NCI-H2196 (cell line): ENCODE data around the gene AP3B1.
"Not testable (repeated sequence)": the region's sequence is repeated elsewhere in the genome, so short reads cannot be mapped to it uniquely, and the experiment has no call there.

Source experiments
- DNase-seq: peaks from one replicate; lab custom pipeline; 2025; ENCODE audit not compliant: unreplicated experiment; lab: John Stamatoyannopoulos, UW

The AP3B1 gene

GRCh38 chr5:78077369-78078068 is 217.0 kb downstream of the AP3B1 start:
- DNase-seq, result no peak

GRCh38 chr5:78076351-78076750 is 218.1 kb downstream of the AP3B1 start:
- DNase-seq, result no peak

- no peak for DNase-seq
Observed at GRCh38 chr5:78075301-78075700, 219.2 kb downstream of the AP3B1 start.

DNA sequence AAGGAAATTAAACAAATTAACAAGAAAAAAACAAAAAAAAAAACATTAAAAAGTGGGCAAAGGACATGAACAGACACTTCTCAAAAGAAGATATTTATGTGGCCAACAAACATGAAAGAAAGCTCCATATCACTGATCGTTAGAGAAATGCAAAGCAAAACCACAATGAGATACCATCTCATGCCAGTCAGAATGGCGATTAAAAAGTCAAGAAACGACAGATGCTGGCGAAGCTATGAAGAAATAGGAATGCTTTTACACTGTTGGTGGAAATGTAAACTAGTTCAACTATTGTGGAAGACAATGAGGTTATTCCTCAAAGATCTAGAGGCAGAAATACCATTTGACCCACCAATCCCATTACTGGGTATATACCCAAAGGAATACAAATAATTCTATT is 223.8 kb downstream of the AP3B1 start:
- not testable (repeated sequence) for DNase-seq

- DNase-seq, result not testable (repeated sequence)
Observed at GRCh38 chr5:78067581-78067980, 226.9 kb downstream of the AP3B1 start.

DNA sequence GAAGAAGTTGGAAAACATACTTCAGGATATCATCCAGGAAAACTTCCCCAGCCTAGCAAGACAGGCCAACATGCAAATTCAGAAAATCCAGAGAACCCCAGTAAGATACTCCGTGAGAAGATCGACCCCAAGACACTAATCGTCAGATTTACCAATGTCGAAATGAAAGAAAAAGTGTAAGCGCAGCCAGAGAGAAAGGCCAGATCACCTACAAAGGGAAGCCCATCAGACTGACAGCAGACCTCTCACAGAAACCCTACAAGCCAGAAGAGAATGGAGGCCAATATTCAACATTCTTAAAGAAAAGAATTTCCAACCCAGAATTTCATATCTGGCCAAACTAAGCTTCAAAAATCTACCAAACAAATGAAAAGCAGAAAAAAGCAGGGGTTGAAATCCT is 227.8 kb downstream of the AP3B1 start:
- DNase-seq, result not testable (repeated sequence)

DNA sequence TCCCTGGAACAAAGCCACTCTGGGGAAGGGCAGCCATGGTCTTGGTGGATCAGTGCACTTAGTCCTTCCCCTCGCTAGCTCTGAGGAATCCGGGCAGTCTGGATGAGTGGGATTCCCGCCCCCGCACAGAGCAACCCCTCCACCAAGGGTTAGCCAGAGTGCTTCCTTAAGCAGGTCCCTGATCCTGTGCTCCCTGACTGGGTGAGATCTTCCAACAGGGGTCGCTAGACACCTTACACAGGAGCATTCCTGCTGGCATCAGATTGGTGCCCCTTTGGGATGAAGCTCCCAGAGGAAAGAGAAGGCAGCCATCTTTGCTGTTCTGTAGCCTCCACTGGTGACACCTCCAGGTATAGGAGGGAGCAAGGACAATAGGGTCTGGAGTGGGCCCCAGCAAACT is 228.8 kb downstream of the AP3B1 start:
- DNase-seq, result no peak

- no peak for DNase-seq
Observed at GRCh38 chr5:78064941-78065472, 229.5 kb downstream of the AP3B1 start.

- no peak for DNase-seq
Observed at GRCh38 chr5:78063495-78063894, 231.0 kb downstream of the AP3B1 start.

DNA sequence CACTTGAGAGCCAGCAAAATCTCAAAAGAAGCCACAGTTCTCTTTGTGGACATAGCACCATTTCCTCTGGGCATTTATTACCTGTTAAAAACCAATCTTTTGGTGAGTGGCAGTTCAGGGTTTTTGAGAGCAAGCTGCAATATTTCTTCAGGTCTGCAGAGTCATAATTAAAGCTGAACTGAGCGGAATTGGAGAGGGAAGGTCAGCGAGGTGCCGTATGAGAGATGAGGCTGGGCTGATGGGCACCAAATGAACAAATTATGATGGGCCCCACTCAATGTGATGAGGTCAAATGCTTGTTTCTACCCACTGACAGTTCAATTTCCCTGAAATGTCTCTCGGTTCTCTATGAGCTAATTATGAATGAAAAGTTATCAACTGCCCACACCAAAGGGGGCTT is 231.9 kb downstream of the AP3B1 start:
- DNase-seq, result no peak

DNA sequence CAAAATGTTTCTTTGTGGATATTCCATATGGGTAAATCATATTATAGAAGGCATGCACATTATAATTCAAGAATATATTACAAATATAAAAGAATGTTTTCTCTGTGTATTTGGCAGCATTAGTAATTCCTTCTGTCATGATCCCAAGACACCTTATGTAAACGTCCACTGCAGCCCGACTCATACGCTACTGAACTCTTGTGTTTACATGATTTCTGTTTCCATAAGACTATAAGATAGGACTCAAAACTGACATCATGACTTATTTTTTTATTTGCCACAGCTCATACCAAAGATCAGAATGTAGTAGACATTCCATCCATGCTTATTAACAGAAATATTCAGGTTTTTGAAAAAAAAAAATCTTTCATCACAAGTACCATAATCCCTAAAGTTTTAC is 234.1 kb downstream of the AP3B1 start:
- no peak for DNase-seq

DNA sequence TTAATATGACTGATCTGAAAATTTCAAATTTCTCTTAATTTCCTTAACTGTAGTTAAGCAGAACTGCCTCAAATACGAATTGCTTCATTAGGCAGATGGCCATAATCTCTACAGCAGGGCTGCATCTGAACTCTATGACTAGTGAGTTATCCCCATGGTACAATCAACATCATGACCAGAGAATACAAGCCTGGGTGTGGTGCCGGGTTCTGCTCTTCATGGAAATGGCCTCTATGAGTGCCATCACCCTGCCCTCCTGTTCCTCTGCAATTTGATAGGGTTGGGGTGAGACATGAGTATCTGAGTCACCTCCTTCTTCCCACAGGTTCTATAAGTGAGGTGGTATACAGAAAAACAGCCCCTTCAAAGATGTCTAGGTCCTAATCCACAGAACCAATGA is 235.9 kb downstream of the AP3B1 start:
- no peak for DNase-seq

GRCh38 chr5:78056901-78057514 is 237.5 kb downstream of the AP3B1 start:
- no peak for DNase-seq

DNA sequence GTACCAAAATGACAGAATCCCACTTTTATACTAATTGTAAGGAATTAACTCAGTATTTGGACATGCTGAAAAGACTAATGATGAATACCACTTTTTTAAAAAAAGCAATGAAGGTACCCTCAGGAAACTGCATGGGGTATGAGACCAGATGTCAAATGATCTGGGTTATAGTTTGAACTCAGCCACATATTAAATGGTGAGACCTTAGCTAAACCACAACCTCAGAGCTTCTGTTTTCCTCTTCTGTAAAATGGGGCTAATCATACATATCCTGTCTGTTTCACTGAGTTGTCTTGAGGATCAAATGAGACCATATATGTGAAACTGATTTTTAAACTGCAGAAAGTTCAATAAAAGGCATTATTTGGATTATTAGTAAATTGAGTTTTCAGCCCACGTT is 238.4 kb downstream of the AP3B1 start:
- no peak for DNase-seq

- DNase-seq, result no peak
Observed at GRCh38 chr5:78050888-78051287, 243.6 kb downstream of the AP3B1 start.

GRCh38 chr5:78046823-78047222 is 247.7 kb downstream of the AP3B1 start:
- DNase-seq, result not testable (repeated sequence)

DNA sequence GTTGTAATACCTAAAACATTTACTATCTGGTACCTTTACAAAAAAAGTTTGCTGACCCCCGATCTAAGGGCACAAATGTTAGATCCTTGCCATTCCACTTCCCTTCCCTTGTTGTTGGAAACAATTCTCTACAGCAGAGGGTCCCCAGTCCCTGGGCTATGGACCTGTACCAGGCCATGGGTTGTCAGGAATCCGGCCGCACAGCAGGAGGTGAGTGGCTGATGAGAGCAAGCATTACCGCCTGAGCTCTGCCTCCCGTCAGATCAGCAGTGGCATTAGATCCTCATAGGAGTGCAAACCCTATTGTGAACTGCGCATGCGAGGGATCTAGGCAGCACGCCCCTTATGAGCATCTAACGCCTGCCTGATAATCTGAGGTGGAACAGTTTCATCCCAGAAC is 248.5 kb downstream of the AP3B1 start:
- DNase-seq, result no peak

DNA sequence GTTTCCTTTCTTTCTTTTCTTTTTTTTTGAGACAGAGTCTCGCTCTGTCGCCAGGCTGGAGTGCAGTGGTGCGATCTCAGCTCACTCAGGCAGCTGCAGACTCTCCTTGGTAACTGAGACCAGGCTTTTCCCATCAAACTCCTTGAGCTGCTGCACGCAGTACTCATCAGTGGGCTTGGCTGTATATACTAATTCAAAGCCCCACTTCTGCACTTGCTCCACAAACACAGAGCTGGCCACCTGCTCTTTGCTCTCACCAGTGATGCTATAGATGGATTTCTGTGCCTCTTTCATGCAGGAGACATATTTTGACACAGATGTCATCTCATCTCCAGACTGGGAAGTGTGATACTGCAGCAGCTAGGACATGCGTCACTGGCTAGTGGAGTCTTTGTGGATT is 252.7 kb downstream of the AP3B1 start:
- no peak for DNase-seq

- DNase-seq, result no peak
Observed at GRCh38 chr5:78025540-78025939, 269.0 kb downstream of the AP3B1 start.

DNA sequence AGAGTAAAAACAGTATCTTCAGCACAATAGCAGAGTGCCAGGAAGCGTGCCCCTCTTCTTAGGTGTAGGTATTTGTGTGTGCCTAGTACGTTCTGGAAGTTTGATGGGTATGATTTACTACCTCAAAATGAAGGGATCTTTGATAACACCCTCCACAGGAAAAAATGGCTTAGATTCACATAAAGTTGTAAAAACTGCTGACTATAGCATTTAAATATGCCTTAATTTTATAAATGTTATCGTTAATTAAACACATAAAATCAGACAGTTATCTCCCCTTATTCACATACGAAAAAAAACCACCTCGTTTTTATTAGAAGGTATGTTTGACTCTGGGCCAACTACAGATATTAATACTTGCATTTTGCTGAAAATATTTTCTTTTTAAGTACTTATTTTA is 274.8 kb downstream of the AP3B1 start:
- DNase-seq, result no peak

DNA sequence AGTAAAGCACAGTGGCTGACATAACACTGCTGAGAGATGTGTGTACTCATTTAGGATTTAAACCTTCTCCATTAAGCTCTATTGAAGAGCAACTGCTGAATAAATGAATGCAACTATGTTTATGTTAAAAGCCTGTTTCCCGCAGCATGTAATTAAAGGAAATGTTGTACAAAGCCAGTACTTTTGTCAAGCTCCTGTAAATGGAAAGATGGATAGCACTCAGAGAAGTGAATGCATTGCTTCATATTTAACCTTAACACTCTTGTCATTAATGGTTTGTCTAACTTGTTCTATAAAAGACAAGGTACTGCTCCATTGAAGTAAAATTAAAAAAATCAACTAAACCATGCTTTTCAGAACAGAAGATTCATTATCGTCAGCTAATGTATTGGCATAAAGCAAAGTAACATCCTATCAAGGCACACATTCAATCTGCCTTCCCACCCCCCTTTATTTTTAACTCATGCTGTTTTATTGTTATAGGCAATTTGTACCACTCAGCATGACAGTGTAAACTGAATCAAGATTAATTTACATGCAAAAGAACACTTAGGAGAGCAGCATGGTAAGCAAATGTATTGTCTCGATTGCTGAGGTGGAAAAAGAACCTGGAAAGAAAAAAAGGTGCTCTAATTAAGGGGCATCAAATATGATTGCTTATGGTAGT is 277.5 kb downstream of the AP3B1 start:
- DNase-seq, result no peak

- no peak for DNase-seq
Observed at GRCh38 chr5:78009937-78010527, 284.5 kb downstream of the AP3B1 start.
